Activated B cell treated with CpG ODN at 0.5 μM for 24 hours (primary cell): ENCODE measurements around the gene NFX1. TPM values are rescaled to one million over a fixed set of nuclear protein-coding genes. Genes with fewer than 3 reads are reported as not detected.
"Not testable (repeated sequence)": the region's sequence is repeated elsewhere in the genome, so short reads cannot be mapped to it uniquely, and the experiment has no call there.

Experiments
- ATAC-seq: fragments of 200-7000 bp; cut with Tn5 transposase; one replicate; pipeline ENCODE4 v1.10.0; 2021; ENCODE audit warnings: low read depth, mild to moderate bottlenecking, moderate library complexity
- CTCF ChIA-PET: fragments of 350-600 bp; sonication (Branson Sonifier 250); formaldehyde crosslinking; loops from one replicate; lab custom pipeline; 2021; ENCODE audit warnings: antibody characterized with exemption; lab: Charles Lee
- POLR2A ChIA-PET: fragments of 350-600 bp; sonication (Branson Sonifier 250); formaldehyde crosslinking; loops from one replicate; lab custom pipeline; 2021; ENCODE audit warnings: antibody characterized with exemption; lab: Charles Lee
- DNase-seq: peaks from one replicate; pipeline ENCODE4 v3.0.0; 2022
- H3K27ac Mint-ChIP-seq: one replicate; pipeline ENCODE4 v1.8.0; 2020; ENCODE audit warnings: mixed read lengths
- H3K27me3 Mint-ChIP-seq: one replicate; pipeline ENCODE4 v1.8.0; 2021; ENCODE audit warnings: mixed read lengths
- H3K36me3 Mint-ChIP-seq: one replicate; pipeline ENCODE4 v1.8.0; 2021; ENCODE audit warnings: low read depth, mixed read lengths
- H3K4me1 Mint-ChIP-seq: one replicate; pipeline ENCODE4 v1.8.0; 2021; ENCODE audit warnings: mixed read lengths
- H3K4me3 Mint-ChIP-seq: one replicate; pipeline ENCODE4 v1.8.0; 2020; ENCODE audit warnings: mild to moderate bottlenecking, mixed read lengths
- H3K9me3 Mint-ChIP-seq: one replicate; pipeline ENCODE4 v1.8.0; 2020; ENCODE audit warnings: mixed read lengths
- CTCF ChIP-seq: fragments of 200-600 bp; IDR thresholded peaks from one replicate; pipeline ENCODE4 v1.8.0; 2022; ENCODE audit warnings: antibody characterized with exemption, mild to moderate bottlenecking
- intact Hi-C: fragments of 100-400 bp; cut with micrococcal nuclease; formaldehyde crosslinking; loops from one replicate; pipeline ENCODE4 v1.15.1; 2024
- total RNA-seq: library from RNA; stranded (reverse); gene quantifications from 2 replicates; pipeline ENCODE4 v1.2.3, GENCODE V29; 2022

Gene NFX1
- total RNA-seq, 1 donor from 2014 or later: 57.2 TPM

- ATAC-seq: no peak
These were observed 98.0 kb downstream of the NFX1 start for GRCh38 chr9:33388110-33388994.

GRCh38 chr9:33391111-33391771 lies 100.9 kb downstream of the NFX1 start:
- POLR2A ChIA-PET, H3K27ac Mint-ChIP-seq, H3K4me3 Mint-ChIP-seq, H3K36me3 Mint-ChIP-seq, DNase-seq, CTCF ChIA-PET, H3K4me1 Mint-ChIP-seq, intact Hi-C loops, H3K9me3 Mint-ChIP-seq, H3K27me3 Mint-ChIP-seq, ATAC-seq: not testable (repeated sequence)

More at GRCh38 chr9:33388110-33388994, 98.0 kb downstream of the NFX1 start:
- CTCF ChIA-PET: no interaction called here
- POLR2A ChIA-PET: no interaction called here
- no peak for DNase-seq
- Mint-ChIP-seq H3K36me3 (no peaks in the 10 kb centered on the region), H3K27ac (no peak overlapping the region), H3K4me1 (no peaks in the 10 kb centered on the region), H3K4me3 (no peak overlapping the region), H3K27me3 (peaks cover 2% of the 10 kb centered on the region), H3K9me3 (no peaks in the 10 kb centered on the region)
- no peak for TF ChIP-seq CTCF
- intact Hi-C loops: no loop called here

- ATAC-seq, CTCF ChIA-PET, intact Hi-C loops, H3K9me3 Mint-ChIP-seq, H3K36me3 Mint-ChIP-seq, H3K4me3 Mint-ChIP-seq, POLR2A ChIA-PET, H3K27me3 Mint-ChIP-seq, DNase-seq, H3K4me1 Mint-ChIP-seq, H3K27ac Mint-ChIP-seq: not testable (repeated sequence)
These were observed 102.3 kb downstream of the NFX1 start for GRCh38 chr9:33392591-33393021.

GRCh38 chr9:33393581-33393980 lies 103.3 kb downstream of the NFX1 start:
- Mint-ChIP-seq H3K36me3 (no peaks in the 10 kb centered on the region), H3K27me3 (peaks cover 5% of the 10 kb centered on the region), H3K4me1 (no peaks in the 10 kb centered on the region), H3K9me3 (no peaks in the 10 kb centered on the region), H3K27ac (no peak overlapping the region), H3K4me3 (no peak overlapping the region)
- ChIA-PET CTCF (no interaction called here), POLR2A (no interaction called here)
- intact Hi-C loops: no loop called here
- DNase-seq (no peak), ATAC-seq (no peak)
- no peak for TF ChIP-seq CTCF

GRCh38 chr9:33393986-33394385 lies 103.7 kb downstream of the NFX1 start:
- POLR2A ChIA-PET, H3K36me3 Mint-ChIP-seq, H3K9me3 Mint-ChIP-seq, DNase-seq, H3K4me3 Mint-ChIP-seq, CTCF ChIA-PET, H3K4me1 Mint-ChIP-seq, H3K27me3 Mint-ChIP-seq, ATAC-seq, intact Hi-C loops, H3K27ac Mint-ChIP-seq: not testable (repeated sequence)

GRCh38 chr9:33395159-33395879 lies 105.0 kb downstream of the NFX1 start:
- H3K36me3 Mint-ChIP-seq, H3K27me3 Mint-ChIP-seq, POLR2A ChIA-PET, DNase-seq, H3K27ac Mint-ChIP-seq, H3K9me3 Mint-ChIP-seq, CTCF ChIA-PET, intact Hi-C loops, H3K4me1 Mint-ChIP-seq, H3K4me3 Mint-ChIP-seq, ATAC-seq: not testable (repeated sequence)

- H3K27me3 Mint-ChIP-seq, H3K27ac Mint-ChIP-seq, H3K36me3 Mint-ChIP-seq, intact Hi-C loops, DNase-seq, ATAC-seq, H3K4me1 Mint-ChIP-seq, CTCF ChIA-PET, POLR2A ChIA-PET, H3K4me3 Mint-ChIP-seq, H3K9me3 Mint-ChIP-seq: not testable (repeated sequence)
These were observed 107.5 kb downstream of the NFX1 start for GRCh38 chr9:33397801-33398200.

GRCh38 chr9:33399047-33399446 lies 108.7 kb downstream of the NFX1 start:
- H3K4me1 Mint-ChIP-seq, H3K27ac Mint-ChIP-seq, H3K27me3 Mint-ChIP-seq, DNase-seq, intact Hi-C loops, H3K36me3 Mint-ChIP-seq, POLR2A ChIA-PET, ATAC-seq, CTCF ChIA-PET, H3K4me3 Mint-ChIP-seq, H3K9me3 Mint-ChIP-seq: not testable (repeated sequence)

GRCh38 chr9:33401809-33402208 lies 111.5 kb downstream of the NFX1 start:
- H3K27me3 Mint-ChIP-seq, intact Hi-C loops, CTCF ChIA-PET, H3K27ac Mint-ChIP-seq, ATAC-seq, H3K4me1 Mint-ChIP-seq, POLR2A ChIA-PET, H3K9me3 Mint-ChIP-seq, H3K36me3 Mint-ChIP-seq, H3K4me3 Mint-ChIP-seq, DNase-seq: not testable (repeated sequence)

GRCh38 chr9:33402371-33402770 lies 112.1 kb downstream of the NFX1 start, which contains the start of gene AQP7:
Gene AQP7 (minus strand): TSS chr9:33402568. CDS start chr9:33401262, 1,306 bp downstream.
- DNase-seq, H3K9me3 Mint-ChIP-seq, H3K4me3 Mint-ChIP-seq, H3K36me3 Mint-ChIP-seq, H3K4me1 Mint-ChIP-seq, ATAC-seq, CTCF ChIA-PET, H3K27me3 Mint-ChIP-seq, H3K27ac Mint-ChIP-seq, POLR2A ChIA-PET, intact Hi-C loops: not testable (repeated sequence)
